ENCODE data around the gene ZNF581. TPM values are rescaled to one million over a fixed set of nuclear protein-coding genes. Genes with fewer than 3 reads are reported as not detected.
A peak's percentile ranks its signal among the peaks of the same experiment; 100 is the strongest.

Gene ZNF581
- total RNA-seq, 4 donors from 2014 or later: 11.8 to 20.2 (median 14.0) TPM

DNA sequence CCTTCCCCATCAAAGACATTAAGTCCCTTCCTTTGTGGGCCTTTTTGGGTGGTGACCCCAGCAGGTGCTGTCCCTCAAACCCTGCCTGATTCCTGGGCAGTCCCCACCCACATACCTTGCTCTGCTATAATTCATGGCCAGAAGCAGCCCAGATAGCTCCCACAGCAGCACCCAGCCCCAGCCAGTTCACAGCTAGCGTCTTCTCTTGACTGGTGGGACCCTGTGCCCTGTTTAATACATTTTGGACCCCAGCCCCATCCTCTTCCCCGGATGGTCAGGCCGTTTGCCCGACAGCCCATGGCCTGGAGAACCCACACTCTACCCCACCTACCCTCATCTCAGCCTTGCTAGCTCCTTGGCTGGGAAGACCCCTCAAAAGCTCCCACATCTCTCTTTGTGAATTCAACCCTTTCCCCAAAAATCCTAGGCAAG is 6.7 kb downstream of the ZNF581 start:
- intact Hi-C loops (cut with DNase I): no loop called here
- no peak overlapping the region for H3K27ac ChIP-seq
- WGBS, 2 donors: 85 to 95% methylated on average over 2 to 4 of the region's 4 CpGs

DNA sequence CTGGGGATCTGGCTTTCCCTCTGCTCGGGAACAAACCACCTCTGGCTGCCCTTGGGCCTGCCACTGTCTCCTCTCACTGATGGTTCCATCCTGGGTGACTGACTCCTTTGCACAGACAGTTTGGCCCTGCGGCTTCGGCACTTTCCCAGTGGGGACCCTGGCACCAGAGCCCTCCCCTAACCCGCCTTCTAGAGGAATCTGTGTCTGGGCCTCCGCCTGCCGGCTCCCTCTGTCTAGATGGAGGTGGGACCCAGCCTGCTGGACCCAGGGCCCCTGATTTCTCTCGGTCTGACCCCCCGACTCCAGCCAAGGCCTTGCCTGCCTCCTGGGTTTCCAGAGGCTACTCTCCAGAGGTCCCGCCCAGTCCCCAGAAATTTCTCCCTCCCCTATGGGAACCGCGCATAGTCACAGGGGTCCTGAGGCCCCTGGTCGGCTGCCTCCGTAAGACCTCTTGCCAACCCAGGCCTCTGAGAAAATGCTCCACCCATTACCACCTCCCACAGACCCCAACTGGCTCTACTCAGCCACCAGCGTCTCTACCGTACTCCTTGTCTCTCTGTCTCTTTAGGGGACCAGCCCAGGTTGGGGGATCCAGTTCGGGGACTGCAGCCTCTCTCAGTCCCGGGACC is 7.3 kb downstream of the ZNF581 start:
- peaks cover 0 to 31% (median 0%) of the 10 kb centered on the region in 3 donors for H3K36me3 ChIP-seq
- 80 to 96% methylated on average over 1 to 12 of the region's 17 CpGs for WGBS, 2 donors

More for the DNA sequence above, 6.7 kb downstream of the ZNF581 start:
- Histone ChIP-seq H3K4me1 (peaks cover 21 to 61% (median 25%) of the 10 kb centered on the region in 3 donors), H3K36me3 (peaks cover 0 to 37% (median 5%) of the 10 kb centered on the region in 3 donors), H3K27me3 (no peaks in the 10 kb centered on the region), H3K4me3 (no peak overlapping the region), H3K9me3 (no peaks in the 10 kb centered on the region)
- TF ChIP-seq, protein P1, sequence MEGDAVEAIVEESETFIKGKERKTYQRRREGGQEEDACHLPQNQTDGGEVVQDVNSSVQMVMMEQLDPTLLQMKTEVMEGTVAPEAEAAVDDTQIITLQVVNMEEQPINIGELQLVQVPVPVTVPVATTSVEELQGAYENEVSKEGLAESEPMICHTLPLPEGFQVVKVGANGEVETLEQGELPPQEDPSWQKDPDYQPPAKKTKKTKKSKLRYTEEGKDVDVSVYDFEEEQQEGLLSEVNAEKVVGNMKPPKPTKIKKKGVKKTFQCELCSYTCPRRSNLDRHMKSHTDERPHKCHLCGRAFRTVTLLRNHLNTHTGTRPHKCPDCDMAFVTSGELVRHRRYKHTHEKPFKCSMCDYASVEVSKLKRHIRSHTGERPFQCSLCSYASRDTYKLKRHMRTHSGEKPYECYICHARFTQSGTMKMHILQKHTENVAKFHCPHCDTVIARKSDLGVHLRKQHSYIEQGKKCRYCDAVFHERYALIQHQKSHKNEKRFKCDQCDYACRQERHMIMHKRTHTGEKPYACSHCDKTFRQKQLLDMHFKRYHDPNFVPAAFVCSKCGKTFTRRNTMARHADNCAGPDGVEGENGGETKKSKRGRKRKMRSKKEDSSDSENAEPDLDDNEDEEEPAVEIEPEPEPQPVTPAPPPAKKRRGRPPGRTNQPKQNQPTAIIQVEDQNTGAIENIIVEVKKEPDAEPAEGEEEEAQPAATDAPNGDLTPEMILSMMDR (IDR thresholded peaks at IDR 0.05): no peak
- no peak for TF ChIP-seq POLR2A (IDR thresholded peaks at IDR 0.05)
- no peak for DNase-seq

DNA sequence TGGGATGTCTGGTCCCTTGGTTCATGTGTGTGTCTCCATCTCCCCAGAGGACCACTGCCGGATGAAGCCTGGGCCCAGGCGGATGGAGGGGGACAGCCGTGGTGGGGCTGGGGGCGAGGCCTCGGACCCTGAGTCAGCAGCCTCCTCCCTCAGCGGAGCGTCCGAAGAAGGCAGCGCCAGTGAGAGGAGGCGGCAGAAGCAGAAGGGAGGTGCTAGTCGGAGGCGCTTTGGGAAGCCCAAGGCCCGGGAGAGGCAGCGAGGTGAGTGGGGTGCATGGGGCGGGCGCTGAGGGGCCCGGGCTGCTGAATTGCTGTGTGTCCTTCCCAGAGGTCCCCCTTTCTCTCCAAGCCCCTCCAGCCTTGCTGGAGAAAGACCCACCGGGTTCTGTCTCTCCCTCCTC is 7.8 kb downstream of the ZNF581 start:
- peaks cover 26 to 64% (median 27%) of the 10 kb centered on the region in 3 donors for H3K4me1 ChIP-seq
- H3K27me3 ChIP-seq: no peaks in the 10 kb centered on the region
- no peak for DNase-seq
- H3K4me3 ChIP-seq: no peak overlapping the region
- intact Hi-C loops (cut with DNase I): no loop called here
- H3K36me3 ChIP-seq: peaks cover 0 to 28% (median 0%) of the 10 kb centered on the region in 3 donors
- no peak overlapping the region for H3K27ac ChIP-seq
- 89 to 100% methylated on average over 1 to 9 of the region's 18 CpGs for WGBS, 2 donors
- H3K9me3 ChIP-seq: no peaks in the 10 kb centered on the region
- no peak for TF ChIP-seq POLR2A (IDR thresholded peaks at IDR 0.05)
- TF ChIP-seq, protein P1 (IDR thresholded peaks at IDR 0.05): no peak

More for the DNA sequence above, 7.3 kb downstream of the ZNF581 start:
- TF ChIP-seq, protein P1 (IDR thresholded peaks at IDR 0.05): no peak
- TF ChIP-seq POLR2A (IDR thresholded peaks at IDR 0.05): no peak
- DNase-seq: no peak
- Histone ChIP-seq H3K4me1 (peaks cover 21 to 60% (median 22%) of the 10 kb centered on the region in 3 donors), H3K9me3 (no peaks in the 10 kb centered on the region), H3K4me3 (no peak overlapping the region), H3K27me3 (no peaks in the 10 kb centered on the region), H3K27ac (no peak overlapping the region)
- intact Hi-C loops (cut with DNase I): no loop called here

DNA sequence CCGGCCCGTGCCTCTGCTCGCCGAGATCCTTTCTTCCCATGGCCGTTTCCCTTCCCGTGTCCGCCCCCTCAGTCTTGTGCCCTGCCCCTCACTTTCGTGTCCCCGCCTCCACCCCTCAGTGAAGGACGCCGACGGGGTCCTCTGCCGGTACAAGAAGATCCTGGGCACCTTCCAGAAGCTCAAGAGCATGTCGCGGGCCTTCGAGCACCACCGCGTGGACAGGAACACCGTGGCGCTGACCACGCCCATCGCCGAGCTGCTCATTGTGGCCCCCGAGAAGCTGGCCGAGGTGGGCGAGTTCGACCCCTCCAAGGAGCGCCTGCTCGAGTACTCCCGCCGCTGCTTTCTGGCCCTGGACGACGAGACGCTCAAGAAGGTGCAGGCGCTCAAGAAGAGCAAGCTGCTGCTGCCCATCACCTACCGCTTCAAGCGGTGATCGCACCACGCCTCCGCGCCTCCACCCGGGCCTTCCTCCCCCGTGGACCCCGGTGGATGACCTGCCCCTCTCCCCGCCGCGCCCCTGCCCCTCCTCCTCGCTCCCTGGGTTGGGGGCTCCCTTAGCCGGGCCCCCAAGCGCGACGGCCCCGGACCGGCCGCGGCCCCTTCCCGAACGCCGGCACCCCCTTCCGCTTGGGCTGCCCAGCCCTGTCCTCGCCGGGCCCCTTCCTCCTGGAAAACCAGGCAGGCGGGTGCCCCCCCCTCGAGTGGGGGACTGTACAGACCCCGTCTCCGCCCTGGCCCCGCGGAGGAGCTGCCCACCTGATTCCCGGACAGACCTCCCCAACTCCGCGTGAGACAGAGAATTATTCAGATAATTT is 9.1 kb downstream of the ZNF581 start:
- Histone ChIP-seq H3K4me3 (no peak overlapping the region), H3K4me1 (peaks cover 33 to 64% (median 36%) of the 10 kb centered on the region in 3 donors), H3K36me3 (peaks cover 0 to 28% (median 0%) of the 10 kb centered on the region in 3 donors), H3K9me3 (no peaks in the 10 kb centered on the region), H3K27ac (peak overlapping the region in 2 of 4 donors; percentile 99 to 100), H3K27me3 (no peaks in the 10 kb centered on the region)
- intact Hi-C loops (cut with DNase I): no loop called here
- WGBS, 2 donors: 82 to 92% methylated on average over 16 to 18 of the region's 71 CpGs
- TF ChIP-seq, protein P1 (IDR thresholded peaks at IDR 0.05): no peak
- no peak for TF ChIP-seq POLR2A (IDR thresholded peaks at IDR 0.05)
- no peak for DNase-seq

Data from esophagus squamous epithelium (tissue), 5 donors.